K562 (cell line): ENCODE data around the gene ENPP6. TPM values are rescaled to one million over a fixed set of nuclear protein-coding genes. Genes with fewer than 3 reads are reported as not detected.

ENCODE experiments used
- ATAC-seq: fragments of 200-7000 bp; cut with Tn5 transposase; 3 replicates; pipeline ENCODE4 v1.9.1; 2020; ENCODE audit warnings: moderate library complexity
- BruUV-seq: library from RNA; stranded (reverse); fragments of 400-500 nt; replicated peaks from 2 replicates; lab custom pipeline; 2021; lab: Mats Ljungman, UMichigan
- CTCF ChIA-PET: fragments of 300-600 bp; formaldehyde crosslinking; extraction: SDS; loops from one replicate; lab custom pipeline; 2021; ENCODE audit warnings: low intra/inter-chr PET ratio; lab: Yijun Ruan, JAX
- POLR2A ChIA-PET: fragments of 300-600, 350-650 bp; sonication (Branson Sonifier 250); formaldehyde crosslinking; extraction: SDS; loops from one replicate; lab custom pipeline; 2021; ENCODE audit warnings: antibody characterized with exemption, inconsistent platforms; lab: Yijun Ruan, JAX
- DNase-seq, 4 experiments: peaks; one replicate each; pipeline versions ENCODE4 v3.0.0 to v3.0.0-alpha.2; 2011 to 2018; ENCODE audit warnings: low spot score in 3 of 4, mixed read lengths in 3 of 4; ENCODE audit errors: extremely low read depth in 1 of 4
- FAIRE-seq: peaks from 2 replicates; lab custom pipeline; 2011; peaks lifted over from hg19 to GRCh38; lab: Jason Lieb, UNC
- H2AFZ ChIP-seq: 2 replicates; pipeline ENCODE4 v1.6.0; 2011; ENCODE audit warnings: low read depth, low read length, control low read depth, inconsistent platforms
- H3K27ac ChIP-seq: fragments of 200-600 bp; 3 replicates; pipeline ENCODE4 v1.8.0; 2011; ENCODE audit warnings: low read depth, mild to moderate bottlenecking, control low read depth, inconsistent platforms, low read length, moderate library complexity, mixed read lengths; ENCODE audit errors: extremely low read depth
- H3K27me3 ChIP-seq, 2 experiments: fragments of 300-600 bp in 1 of 2; 2 replicates in 1 of 2; 3 replicates in 1 of 2; pipeline versions ENCODE4 v1.6.0 to v1.8.0; 2011; ENCODE audit warnings: inconsistent platforms in 2 of 2, low read length in 2 of 2, mild to moderate bottlenecking in 1 of 2, mixed read lengths in 1 of 2, moderate library complexity in 1 of 2; ENCODE audit not compliant: control insufficient read depth in 2 of 2, insufficient read depth in 2 of 2
- H3K36me3 ChIP-seq: fragments of 300-600 bp; 3 replicates; pipeline ENCODE4 v1.8.0; 2011; ENCODE audit warnings: mild to moderate bottlenecking, low read length, inconsistent platforms; ENCODE audit not compliant: control insufficient read depth, insufficient read depth
- H3K4me1 ChIP-seq, 2 experiments: fragments of 200-600 bp in 1 of 2; replicated peaks in 1 of 2; 2 replicates in 1 of 2; 3 replicates in 1 of 2; pipeline versions ENCODE4 v1.5.1 to v1.8.0; 2011; ENCODE audit warnings: inconsistent platforms in 2 of 2, low read length in 2 of 2, mild to moderate bottlenecking in 1 of 2, mixed read lengths in 1 of 2, moderate library complexity in 1 of 2; ENCODE audit not compliant: control insufficient read depth in 2 of 2, insufficient read depth in 2 of 2
- H3K4me2 ChIP-seq: 2 replicates; pipeline ENCODE4 v1.6.1; 2011; ENCODE audit warnings: low read length, control low read depth, inconsistent platforms, mixed read lengths; ENCODE audit not compliant: insufficient read depth
- H3K4me3 ChIP-seq: fragments of 200-600 bp; sonication (generic), shearing (Covaris generic); 2 replicates; pipeline ENCODE4 v1.5.1; 2016; ENCODE audit warnings: control low read depth, inconsistent platforms
- H3K79me2 ChIP-seq: fragments of 200-600 bp; 3 replicates; pipeline ENCODE4 v1.8.0; 2011; ENCODE audit warnings: low read length, inconsistent platforms; ENCODE audit not compliant: control insufficient read depth, insufficient read depth
- H3K9ac ChIP-seq, 2 experiments: 2 replicates each; pipeline versions ENCODE4 v1.6.0 to v1.6.1; 2011; ENCODE audit warnings: low read depth in 2 of 2, low read length in 2 of 2, control low read depth in 1 of 2, inconsistent platforms in 1 of 2, mild to moderate bottlenecking in 1 of 2, mixed read lengths in 1 of 2; ENCODE audit not compliant: insufficient read depth in 1 of 2
- H3K9me1 ChIP-seq: one replicate; pipeline ENCODE4 v1.6.0; 2011; ENCODE audit warnings: inconsistent platforms, mild to moderate bottlenecking, low read length, moderate library complexity; ENCODE audit not compliant: control insufficient read depth, insufficient read depth
- H3K9me3 ChIP-seq: replicated peaks from 2 replicates; pipeline ENCODE4 v1.5.1; 2011; ENCODE audit warnings: low read depth, low read length, inconsistent platforms; ENCODE audit not compliant: control insufficient read depth, insufficient read depth
- H4K20me1 ChIP-seq: replicated peaks from 2 replicates; pipeline ENCODE4 v1.6.1; 2011; ENCODE audit warnings: low read length, inconsistent platforms, mixed read lengths; ENCODE audit not compliant: control insufficient read depth, insufficient read depth
- EGR1 ChIP-seq: fragments of 450-650 bp; conservative IDR thresholded peaks from 2 replicates; pipeline ENCODE4 v1.6.1; 2017; ENCODE audit warnings: mild to moderate bottlenecking
- ETV5 ChIP-seq: sonication (generic); formaldehyde crosslinking; IDR thresholded peaks from 2 replicates; pipeline ENCODE4 v1.4.0; 2020; ENCODE audit warnings: low read depth, mild to moderate bottlenecking, missing genetic modification reagents
- GABPA ChIP-seq: fragments of 200-800 bp; sonication (Bioruptor generic); conservative IDR thresholded peaks from 2 replicates; pipeline ENCODE4 v1.6.1; 2016; ENCODE audit warnings: low read depth, missing genetic modification characterization, missing compliant biosample characterization
- HDAC1 ChIP-seq, 2 experiments: fragments of 450-650 bp; IDR thresholded peaks; 2 replicates each; pipeline ENCODE4 v1.6.1; 2016 to 2017; ENCODE audit warnings: inconsistent platforms in 1 of 2, mild to moderate bottlenecking in 1 of 2, moderate library complexity in 1 of 2
- JUND ChIP-seq, 2 experiments: IDR thresholded peaks; 2 replicates in 1 of 2; 3 replicates in 1 of 2; pipeline ENCODE4 v1.6.1; 2011; ENCODE audit warnings: borderline replicate concordance in 2 of 2, low read depth in 2 of 2, low read length in 2 of 2, improper control_type of control experiment in 1 of 2, missing biosample characterization in 1 of 2, missing genetic modification characterization in 1 of 2, missing genetic modification reagents in 1 of 2
- NFIX ChIP-seq: fragments of 250-450 bp; sonication (Bioruptor Pico); IDR thresholded peaks from 2 replicates; pipeline ENCODE4 v1.4.0; 2020; ENCODE audit warnings: low read depth, mild to moderate bottlenecking, moderate library complexity
- SNRNP70 ChIP-seq: fragments of 200-400 bp; formaldehyde crosslinking; optimal IDR thresholded peaks from 2 replicates; pipeline ENCODE3; 2017; ENCODE audit warnings: low read depth, low read length
- TFAP4 ChIP-seq: sonication (generic); formaldehyde crosslinking; IDR thresholded peaks from 2 replicates; pipeline ENCODE4 v1.8.0; 2022; ENCODE audit warnings: missing genetic modification reagents, mild to moderate bottlenecking, moderate library complexity, borderline replicate concordance
- TRIM24 ChIP-seq, 2 experiments: fragments of 450-650 bp; IDR thresholded peaks; 2 replicates each; pipeline ENCODE4 v1.6.1; 2016
- U2AF2 ChIP-seq: fragments of 200-400 bp; formaldehyde crosslinking; optimal IDR thresholded peaks from 2 replicates; pipeline ENCODE3; 2017; ENCODE audit warnings: low read depth, mild to moderate bottlenecking, low read length
- ZNF121 ChIP-seq: sonication (generic); formaldehyde crosslinking; conservative IDR thresholded peaks from 2 replicates; pipeline ENCODE4 v1.8.0; 2022; ENCODE audit warnings: missing genetic modification reagents
- ZNF253 ChIP-seq: fragments of 250-450 bp; sonication (Bioruptor Pico); conservative IDR thresholded peaks from 2 replicates; pipeline ENCODE4 v1.6.1; 2021; ENCODE audit warnings: mild to moderate bottlenecking
- WGBS: fragments of 100-300 bp; shearing (Covaris generic); methylation state at CpG from one replicate; pipeline ENCODE4 v1.1.6; 2016; ENCODE audit warnings: low coverage, mixed read lengths; ENCODE audit not compliant: insufficient coverage; ENCODE audit errors: missing lambda C conversion rate; 5-methylcytosine and 5-hydroxymethylcytosine counted together
- in situ Hi-C: fragments of 300-500 bp; cut with MboI; formaldehyde crosslinking; loops from 4 replicates; pipeline ENCODE4 v1.15.0; 2018; ENCODE audit warnings: inconsistent platforms, mixed read lengths
- intact Hi-C: fragments of 100-400 bp; cut with micrococcal nuclease; formaldehyde crosslinking; loops from 2 replicates; pipeline ENCODE4 v1.14.2; 2022
- polyA plus RNA-seq, 8 experiments: library from polyadenylated mRNA; depleted of rRNA in 4 of 8; stranded (reverse) in 5 of 8; unstranded in 3 of 8; fragments of >200 nt; fragmentation: Nextera tagmentation in 2 of 8; fragmentation: Illumina TruSeq in 1 of 8; extraction: Ambion mirVana in 2 of 8; extraction: Trizol in 1 of 8; gene quantifications; 2 replicates each; pipeline versions ENCODE4 v1.2.1 to v1.2.3, GENCODE V29; 2011 to 2014; ENCODE audit warnings: inconsistent platforms in 1 of 8, missing spikeins in 1 of 8
- total RNA-seq, 7 experiments: library from RNA; depleted of rRNA in 6 of 7; stranded (reverse); fragments of >200 nt in 6 of 7; fragmentation: Illumina TruSeq in 2 of 7; extraction: Trizol in 2 of 7; gene quantifications; 2 replicates each; pipeline versions ENCODE4 v1.2.1 to v1.2.3, GENCODE V29; 2011 to 2021; ENCODE audit warnings: low replicate concordance in 1 of 7

The ENPP6 gene
- total and polyA plus RNA-seq, 9 of the 15 experiments (the other 6 are each of a cell fraction or from before 2014, with no cell fraction given) = 0.29 TPM; not detected in 8

GRCh38 chr4:184166736-184167135 lies 50.9 kb downstream of the ENPP6 start:
- WGBS = 0% methylated on average over 6 of the region's 6 CpGs
- peaks cover 0 to 6% of the 10 kb centered on the region in 2 experiments; a peak in 2 of 5 replicates for H3K4me1 ChIP-seq
- in situ Hi-C loops = loop anchor here (25.0 kb wide), 1 partner anchor 704 kb away; no protein-coding TSS in a partner anchor
- H3K79me2 ChIP-seq = no peaks in the 10 kb centered on the region
- H3K36me3 ChIP-seq = no peaks in the 10 kb centered on the region
- no peaks in the 10 kb centered on the region; the same call in 1 of the 2 replicates for H4K20me1 ChIP-seq
- no peak for TF ChIP-seq GABPA (tag)
- TF ChIP-seq, all 486 proteins: peak for 0
- ATAC-seq = no peak
- FAIRE-seq = no peak
- no peaks in the 10 kb centered on the region for H3K9me1 ChIP-seq
- POLR2A ChIA-PET = interaction anchor here (0.9 kb wide), 1 partner anchor 402 kb away, joined by 3 read pairs; no protein-coding TSS in a partner anchor
- BruUV-seq = no TSS peak
- CTCF ChIA-PET = interaction anchor here (0.6 kb wide), 1 partner anchor 1885 kb away, joined by 3 read pairs; no protein-coding TSS in a partner anchor
- H2AFZ ChIP-seq = no peak overlapping the region
- H3K9me3 ChIP-seq = no peaks in the 10 kb centered on the region
- no peak overlapping the region for H3K4me2 ChIP-seq
- DNase-seq = no peak
- H3K27me3 ChIP-seq = peaks cover 16 to 57% of the 10 kb centered on the region in 2 experiments
- intact Hi-C loops = loop anchor here (5.0 kb wide), 2 partner anchors 64 to 424 kb away; no protein-coding TSS in a partner anchor
- H3K4me3 ChIP-seq = no peak overlapping the region
- H3K9ac ChIP-seq = no peak overlapping the region
- H3K27ac ChIP-seq = no peak overlapping the region

- 2% methylated on average over 8 of the region's 8 CpGs for WGBS
- POLR2A ChIA-PET = no interaction called here
- no peak overlapping the region for H3K4me3 ChIP-seq
- ATAC-seq = no peak
- H3K79me2 ChIP-seq = no peaks in the 10 kb centered on the region
- no peaks in the 10 kb centered on the region for H3K9me3 ChIP-seq
- H3K27ac ChIP-seq = no peak overlapping the region
- BruUV-seq = no TSS peak
- in situ Hi-C loops = loop anchor here (25.0 kb wide), 1 partner anchor 703 kb away; no protein-coding TSS in a partner anchor
- no peak overlapping the region for H2AFZ ChIP-seq
- TF ChIP-seq ZNF253 (CRISPR knock-in tag) (no peak), ZNF121 (CRISPR knock-in tag) (no peak), ETV5 (CRISPR knock-in tag) (no peak), TFAP4 (CRISPR knock-in tag) (no peak), NFIX (CRISPR knock-in tag) (no peak), HDAC1 (IDR thresholded peaks at IDR 0.05) (no peak), TRIM24 (IDR thresholded peaks at IDR 0.05) (no peak), SNRNP70 (no peak), U2AF2 (no peak), EGR1 (peak; percentile 22; the same call in 1 of the 2 replicates), JUND (IDR thresholded peaks at IDR 0.05; ENCODE audit: borderline replicate concordance, low read depth, low read length) (0 out of 2 replicates have a peak, but pooled peaks have one; percentile 10), JUND (tag; IDR thresholded peaks at IDR 0.05; ENCODE audit: borderline replicate concordance, low read depth, low read length) (no peak)
- CTCF ChIA-PET = no interaction called here
- no peak overlapping the region for H3K4me2 ChIP-seq
- DNase-seq = no peak
- H3K9ac ChIP-seq = no peak overlapping the region
- no peaks in the 10 kb centered on the region for H3K36me3 ChIP-seq
- H3K4me1 ChIP-seq = peaks cover 0 to 6% of the 10 kb centered on the region in 2 experiments; a peak in 2 of 5 replicates
- peaks cover 16 to 50% of the 10 kb centered on the region in 2 experiments for H3K27me3 ChIP-seq
- H4K20me1 ChIP-seq = no peaks in the 10 kb centered on the region
- no peaks in the 10 kb centered on the region for H3K9me1 ChIP-seq
- intact Hi-C loops = loop anchor here (5.0 kb wide), 2 partner anchors 63 to 423 kb away; no protein-coding TSS in a partner anchor
- FAIRE-seq = no peak
Measured at GRCh38 chr4:184165291-184165690, 52.4 kb downstream of the ENPP6 start.
